CD1c-positive myeloid dendritic cell (primary cell): Measurements from ENCODE around the gene ENOX1.

Source experiments
- DNase-seq: peaks from one replicate; pipeline ENCODE4 v3.0.0-alpha.2; 2016; ENCODE audit errors: extremely low spot score

The ENOX1 gene

DNA sequence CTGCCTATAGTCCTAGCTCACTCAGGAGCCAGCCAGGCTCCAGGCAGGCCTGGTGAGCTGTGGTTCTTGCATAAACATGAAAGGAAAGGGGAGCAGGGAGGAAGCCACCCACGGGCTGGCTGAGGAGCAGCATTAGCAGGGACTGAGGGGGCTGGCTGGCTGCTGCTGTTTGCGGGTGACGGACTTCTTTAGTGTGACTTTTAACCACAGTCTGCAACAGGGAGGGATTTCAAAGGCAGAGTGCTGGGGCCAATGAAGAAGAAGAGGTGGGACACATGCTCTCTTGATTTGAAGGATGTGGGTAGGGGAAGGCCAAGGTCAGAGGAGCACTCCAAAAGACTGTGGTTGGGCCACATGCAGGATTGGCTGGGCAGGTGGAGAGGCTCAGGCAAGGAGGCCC, 540.4 kb downstream of the ENOX1 start:
- DNase-seq, result no peak

DNA sequence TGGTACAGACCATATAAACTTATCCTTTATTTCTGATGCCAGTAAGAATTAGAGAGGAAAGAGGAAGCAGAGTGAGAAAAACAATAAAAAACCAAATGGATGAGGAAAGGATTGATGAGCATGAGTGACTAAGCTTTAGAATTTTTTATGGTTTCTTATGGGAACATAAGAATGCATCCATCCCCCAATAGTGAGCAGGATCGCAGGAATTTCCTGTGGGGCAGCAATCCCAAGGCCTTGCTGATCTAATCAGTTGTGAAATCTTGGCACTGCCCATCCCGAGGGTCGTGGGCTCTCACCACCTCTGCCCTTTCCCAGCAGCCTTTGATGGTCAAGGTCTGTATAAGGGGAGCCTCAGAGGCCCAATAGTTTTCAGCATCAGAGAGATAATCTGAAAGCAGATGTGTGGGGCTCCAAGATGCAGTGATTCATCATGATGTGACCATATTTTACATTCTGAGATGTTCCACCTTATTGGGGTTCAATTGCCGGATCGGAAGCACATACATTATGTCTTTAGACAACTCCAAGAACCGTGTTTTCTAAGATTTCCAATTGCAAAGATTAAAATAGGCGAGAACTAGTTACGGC, 541.3 kb downstream of the ENOX1 start:
- no peak for DNase-seq

DNA sequence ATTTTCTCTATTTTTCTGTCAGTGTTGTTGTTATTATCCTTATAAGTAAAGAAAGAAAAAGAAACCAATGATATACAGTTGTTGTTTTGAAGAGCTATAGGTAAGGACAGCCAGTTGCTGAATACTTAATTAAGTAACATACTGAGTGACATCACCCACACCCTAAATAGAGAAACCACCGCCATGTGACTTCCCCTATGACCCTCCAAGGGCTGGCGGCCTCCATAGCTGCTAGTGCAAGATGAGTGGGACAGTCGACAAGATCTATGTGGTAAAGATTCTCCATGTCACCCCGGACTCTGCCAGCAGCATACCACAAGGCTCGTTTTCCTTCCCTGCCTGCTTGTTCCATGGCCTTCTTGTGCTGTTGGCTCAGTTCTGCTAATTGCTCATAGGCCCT, 542.3 kb downstream of the ENOX1 start:
- no peak for DNase-seq

DNA sequence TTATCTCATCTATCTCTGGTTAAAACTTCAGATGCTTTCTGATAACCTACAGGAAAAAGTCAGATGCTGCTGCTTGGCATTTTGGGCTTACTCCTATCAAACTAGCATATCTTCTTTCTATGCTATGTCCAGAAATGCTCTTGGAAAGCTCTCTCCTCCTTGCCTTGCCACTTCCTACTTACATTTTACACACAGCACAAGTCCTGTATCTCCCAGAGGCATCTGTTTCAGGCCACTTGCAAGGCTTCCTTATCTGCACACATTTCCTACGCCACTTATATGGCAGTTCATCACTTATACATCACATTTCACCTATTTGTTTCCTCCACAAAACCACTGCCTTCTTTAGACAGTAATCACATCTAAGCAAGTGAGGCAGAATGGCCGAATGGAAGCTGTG, 543.1 kb downstream of the ENOX1 start:
- no peak for DNase-seq

DNA sequence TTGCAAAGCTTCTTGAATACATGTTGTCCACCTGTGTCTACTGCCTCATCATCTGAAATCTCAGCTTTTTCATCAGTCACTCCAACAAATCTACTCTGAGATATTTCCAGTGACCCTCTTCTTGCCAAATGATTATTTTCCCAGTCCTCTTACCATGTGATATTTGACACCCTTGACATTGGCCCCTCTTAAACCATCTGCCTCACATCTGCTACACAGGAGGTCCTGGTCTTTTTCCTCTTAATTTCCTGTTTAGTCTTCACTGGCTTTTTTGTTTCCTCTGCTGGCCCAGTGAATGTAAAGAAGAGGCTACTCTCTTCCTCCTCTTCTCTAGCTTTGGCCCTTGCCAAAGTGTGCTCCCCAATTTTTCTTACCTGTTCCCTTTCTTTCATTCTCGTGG, 544.7 kb downstream of the ENOX1 start:
- DNase-seq, result no peak

DNA sequence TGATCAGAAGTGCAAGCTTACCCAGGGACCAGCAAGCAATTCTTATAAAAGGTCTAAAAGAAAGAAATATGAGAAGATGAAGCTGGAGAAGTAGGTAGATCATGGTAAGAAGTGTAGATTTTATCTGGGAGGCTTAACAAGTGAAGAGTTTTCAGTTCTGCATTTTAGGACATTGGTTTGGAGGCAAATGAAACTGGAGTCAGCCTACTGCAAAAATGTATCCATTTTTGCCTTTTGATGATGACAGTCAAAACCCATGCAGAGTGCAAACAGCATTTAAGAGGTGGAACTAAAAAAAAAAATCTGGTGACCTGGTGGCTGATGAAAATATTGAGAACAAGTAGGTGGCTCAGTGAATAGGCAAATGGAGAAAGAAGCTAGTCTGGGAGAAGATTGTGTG, 546.5 kb downstream of the ENOX1 start:
- peak; percentile 32 for DNase-seq

DNA sequence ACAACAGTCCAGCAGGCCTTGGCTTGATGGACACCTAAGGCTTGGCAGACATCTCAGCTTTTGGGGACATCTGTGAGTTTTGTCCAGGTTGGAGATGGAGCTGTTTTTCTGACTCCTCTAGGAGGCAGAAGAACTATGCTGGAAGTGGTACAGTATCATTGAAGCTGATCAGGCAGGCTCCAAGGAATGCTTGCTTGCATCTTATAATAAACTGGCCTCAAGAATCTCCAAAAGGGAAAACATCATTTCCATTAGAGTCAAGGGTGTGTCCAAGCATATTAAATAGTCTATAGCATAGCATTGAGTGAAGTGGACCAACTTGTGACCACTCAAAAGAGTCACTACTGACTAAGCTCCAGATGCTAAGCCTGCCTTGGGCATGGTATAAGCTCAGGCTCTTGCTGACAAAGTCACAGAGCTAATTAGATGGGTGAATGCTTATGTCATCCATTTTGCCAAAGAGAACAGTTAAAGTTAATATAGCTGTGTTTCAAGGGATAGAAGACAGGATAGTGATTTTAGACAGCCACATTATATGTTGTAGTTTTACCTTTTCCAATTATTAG, 547.4 kb downstream of the ENOX1 start:
- no peak for DNase-seq

DNA sequence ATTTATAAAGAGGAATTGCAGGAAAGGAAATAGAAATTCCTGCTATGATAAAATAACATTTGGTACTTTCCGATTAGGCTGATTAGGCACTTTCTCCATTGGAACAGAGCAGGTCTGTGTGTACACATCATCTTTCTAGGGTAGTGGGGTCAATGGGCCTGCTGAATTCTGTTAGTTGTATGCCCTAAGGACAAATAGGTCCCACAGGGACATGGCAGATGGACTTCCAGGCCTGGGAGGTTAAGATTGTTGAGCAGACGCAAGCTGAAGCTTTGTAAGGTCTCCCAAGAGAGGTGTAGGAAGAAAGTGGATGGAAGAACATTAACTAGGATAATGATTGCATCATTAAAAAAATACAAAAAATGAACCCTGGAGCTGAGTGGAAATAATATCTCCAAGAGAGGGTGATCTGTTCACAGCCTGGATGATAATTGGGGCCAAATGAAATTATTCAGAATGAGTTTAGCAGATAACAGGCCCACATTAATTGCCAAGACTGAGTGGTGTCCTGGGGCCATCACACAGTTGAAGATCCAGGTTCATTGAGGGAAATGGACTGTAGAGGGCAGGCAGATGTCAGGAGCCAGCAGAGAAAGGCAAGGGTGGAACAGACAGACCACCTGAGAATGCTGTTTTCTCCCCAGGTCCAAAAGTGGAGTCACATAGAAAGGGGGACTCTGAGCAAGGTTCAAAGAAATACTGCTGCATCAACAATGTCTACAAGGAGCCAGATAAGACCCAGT, 548.3 kb downstream of the ENOX1 start:
- DNase-seq, result no peak

DNA sequence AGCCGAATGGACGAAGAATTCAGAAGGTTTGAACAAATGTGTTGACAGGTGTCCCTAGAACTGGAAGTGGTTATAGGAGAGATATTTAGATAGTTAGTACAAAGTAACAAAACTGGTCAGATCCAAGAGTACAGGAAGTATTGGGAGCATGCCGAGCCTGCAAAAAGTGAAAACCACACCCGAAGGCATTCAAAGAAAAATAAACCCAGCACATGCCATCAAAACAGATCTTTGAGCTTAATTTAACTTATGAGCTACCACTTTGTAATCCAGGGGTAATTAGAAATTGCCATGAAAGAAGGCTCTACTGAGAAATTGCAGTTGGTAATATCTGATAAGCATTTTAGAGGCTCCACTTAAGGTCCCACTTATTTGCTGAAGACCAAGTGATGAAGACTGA, 549.2 kb downstream of the ENOX1 start:
- no peak for DNase-seq

DNA sequence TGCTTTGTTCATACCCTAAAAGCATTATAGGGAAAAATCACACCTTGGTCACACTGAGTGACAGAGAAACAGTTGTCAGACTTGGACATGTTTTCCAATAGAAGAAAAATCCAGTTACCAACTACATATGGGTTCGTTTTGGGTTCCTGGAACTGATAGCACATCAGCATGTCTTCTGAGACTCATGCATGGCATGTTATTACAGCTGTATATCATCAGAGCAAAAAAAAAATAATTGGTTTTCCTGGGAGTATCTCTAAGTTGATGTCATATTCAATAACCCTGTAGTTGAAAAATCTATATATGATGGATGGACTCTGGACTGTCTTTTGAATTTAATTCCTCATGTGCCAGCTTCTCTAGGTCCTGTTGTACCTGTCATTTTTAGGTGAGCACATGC, 551.7 kb downstream of the ENOX1 start:
- no peak for DNase-seq

DNA sequence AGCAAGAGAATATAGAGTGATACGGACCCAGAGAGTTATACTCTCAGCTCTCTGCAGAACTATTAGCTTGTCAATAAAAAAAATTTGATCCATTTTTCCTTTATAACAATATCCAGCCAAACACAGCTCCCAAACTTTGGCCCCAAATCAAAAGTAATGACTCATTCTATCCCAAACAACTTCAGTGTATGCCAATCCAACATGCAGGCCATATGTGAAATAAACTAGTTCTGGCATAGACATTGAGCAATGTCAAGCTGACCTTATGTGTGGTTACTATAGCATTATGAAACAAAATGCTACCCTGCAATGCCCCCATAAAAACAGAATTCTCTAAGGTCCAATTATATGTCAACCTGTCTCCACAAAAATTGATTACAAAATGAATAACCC, 553.9 kb downstream of the ENOX1 start:
- DNase-seq, result no peak

DNA sequence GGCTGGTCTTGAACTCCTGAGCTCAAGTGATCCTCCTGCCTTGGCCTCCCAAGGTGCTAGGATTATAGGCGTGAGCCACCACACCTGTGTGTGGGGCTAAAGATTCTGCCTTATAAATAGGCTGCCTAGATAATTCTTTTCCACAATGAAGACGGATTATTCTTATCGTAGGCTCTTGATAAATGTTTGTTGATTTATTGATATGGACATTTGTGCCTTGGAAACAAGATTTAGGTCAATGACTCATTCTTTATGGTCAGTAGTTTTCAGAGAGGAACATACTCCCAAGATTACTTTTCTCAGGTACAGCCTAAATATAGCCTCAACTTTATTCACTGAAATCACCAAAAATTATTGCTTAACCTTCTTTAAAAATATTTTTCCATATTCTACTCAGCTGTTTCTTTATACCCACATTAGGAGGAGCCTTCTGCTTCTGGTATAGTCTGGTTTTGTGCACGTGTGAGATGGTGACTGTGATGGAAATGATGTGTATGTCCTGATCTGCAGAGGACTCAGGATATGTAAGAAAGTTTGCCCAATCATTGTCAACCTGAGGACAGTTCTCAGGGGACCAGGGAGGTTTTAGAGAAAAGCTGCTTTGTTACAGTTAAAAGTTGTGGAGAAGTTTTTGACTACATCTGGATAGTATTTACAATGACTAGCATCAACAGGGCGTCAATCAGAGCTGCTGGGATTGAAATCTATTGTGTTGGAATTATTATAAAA, 554.5 kb downstream of the ENOX1 start:
- no peak for DNase-seq

DNA sequence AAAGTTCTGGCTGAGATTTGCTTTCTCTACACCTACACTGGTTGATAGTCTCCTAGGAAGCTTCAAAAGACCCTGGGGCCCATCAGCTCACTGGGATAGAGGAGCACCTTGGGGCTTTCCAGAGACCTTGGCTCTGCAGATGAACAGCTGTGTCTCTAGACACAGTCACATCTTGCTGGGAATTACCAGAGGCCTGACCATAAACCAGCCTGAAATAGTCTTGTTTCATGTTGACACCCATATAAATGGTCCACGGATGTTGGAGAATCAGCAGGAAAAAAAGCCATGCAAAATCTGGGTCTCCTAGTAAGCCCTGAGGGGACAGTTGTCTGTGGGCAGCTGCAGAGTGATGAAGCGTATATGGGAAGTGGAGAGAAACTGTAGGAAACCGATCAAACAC, 555.8 kb downstream of the ENOX1 start:
- no peak for DNase-seq

DNA sequence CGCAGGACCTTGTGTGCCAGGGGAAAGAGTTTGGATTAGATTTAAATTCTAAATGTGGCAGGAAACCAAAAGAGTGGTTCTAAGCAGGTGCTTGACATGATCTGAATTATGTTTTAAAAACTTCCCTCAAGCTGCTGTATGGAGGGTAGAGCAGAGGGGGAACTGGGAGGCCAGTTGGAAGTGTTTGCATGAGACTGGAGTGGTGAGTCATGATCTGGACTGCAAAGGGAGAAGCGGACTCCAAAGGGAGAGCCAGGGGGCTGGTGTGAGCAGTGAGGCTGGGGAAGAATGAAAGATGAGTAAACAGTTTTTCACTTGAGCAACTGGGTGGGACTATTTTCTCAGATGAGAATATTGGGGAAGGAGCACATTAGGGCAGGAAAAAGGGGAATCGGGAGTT, 557.3 kb downstream of the ENOX1 start:
- peak; percentile 51 for DNase-seq

DNA sequence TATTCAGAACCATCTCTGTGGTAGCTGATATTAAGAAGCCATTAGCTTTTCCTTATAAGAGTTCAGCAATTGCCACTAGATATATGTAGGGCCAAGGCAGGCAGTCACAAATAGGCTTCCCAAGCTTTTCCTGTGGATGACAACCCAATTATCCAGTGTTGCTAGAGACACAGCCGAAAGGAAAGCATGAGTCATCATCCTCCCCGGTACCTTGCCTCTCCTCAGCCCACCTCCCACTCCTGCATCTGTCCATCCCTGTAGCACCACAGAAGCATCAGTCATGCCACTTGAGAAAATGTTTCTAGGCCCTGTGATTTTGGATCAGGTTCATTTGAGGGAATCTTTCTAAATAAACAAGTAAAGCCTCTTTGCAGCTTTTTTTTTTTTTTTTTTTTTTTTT, 559.1 kb downstream of the ENOX1 start:
- no peak for DNase-seq

DNA sequence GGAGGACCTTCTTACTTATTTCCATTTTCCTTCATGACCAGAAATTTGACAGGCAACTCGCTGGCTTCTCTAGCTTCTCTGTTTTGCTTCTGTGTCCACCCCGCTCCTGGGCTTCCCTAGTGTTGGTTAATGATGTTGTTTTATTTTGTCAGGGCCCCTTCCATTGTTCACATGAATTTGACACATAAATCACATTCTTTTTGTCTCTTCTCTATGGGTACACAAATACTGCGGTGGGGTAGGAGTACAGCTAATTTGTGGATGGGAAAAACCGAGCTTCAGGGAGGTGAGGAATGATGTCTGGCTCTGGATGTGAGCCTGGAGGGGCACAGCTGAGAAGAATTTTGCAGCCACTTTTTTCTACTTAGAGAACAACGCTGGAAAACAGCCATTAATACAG, 563.6 kb downstream of the ENOX1 start:
- no peak for DNase-seq

DNA sequence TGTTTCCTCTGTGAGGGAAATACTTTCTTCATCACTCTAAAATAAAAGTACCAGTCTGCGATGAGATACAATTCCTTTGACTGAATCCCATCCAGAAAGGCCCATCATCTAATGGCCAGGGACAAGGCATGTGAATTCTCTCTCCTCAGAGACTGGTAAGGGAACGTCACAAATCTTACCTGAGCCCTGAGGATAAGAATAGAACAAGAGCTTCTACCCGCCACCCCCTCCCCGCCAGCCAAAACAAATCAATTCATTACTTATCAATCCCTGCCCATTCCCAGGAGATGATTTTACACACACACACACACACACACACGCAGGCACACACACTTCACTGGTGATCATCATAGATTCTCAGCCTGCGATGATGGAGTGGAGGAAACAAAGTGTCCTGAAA, 564.7 kb downstream of the ENOX1 start:
- no peak for DNase-seq

DNA sequence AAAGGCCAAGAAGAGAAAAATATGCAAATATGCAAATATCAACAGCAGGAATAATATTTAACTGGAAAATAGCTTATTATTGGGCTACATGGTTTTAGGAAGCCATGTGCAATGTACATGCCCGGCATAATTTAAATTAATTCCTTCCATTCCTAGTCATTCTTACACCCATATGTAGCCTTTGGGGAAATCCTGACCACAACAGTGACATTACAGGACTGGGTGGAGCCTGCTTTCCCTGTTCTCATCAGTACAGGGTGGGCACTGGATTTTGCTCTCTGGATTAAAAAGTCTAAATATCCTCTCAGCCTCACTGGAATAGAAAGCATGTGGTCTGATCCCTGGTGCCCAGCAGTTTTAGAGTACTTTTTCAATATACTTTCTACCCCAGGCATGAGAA, 565.2 kb downstream of the ENOX1 start:
- DNase-seq, result no peak

DNA sequence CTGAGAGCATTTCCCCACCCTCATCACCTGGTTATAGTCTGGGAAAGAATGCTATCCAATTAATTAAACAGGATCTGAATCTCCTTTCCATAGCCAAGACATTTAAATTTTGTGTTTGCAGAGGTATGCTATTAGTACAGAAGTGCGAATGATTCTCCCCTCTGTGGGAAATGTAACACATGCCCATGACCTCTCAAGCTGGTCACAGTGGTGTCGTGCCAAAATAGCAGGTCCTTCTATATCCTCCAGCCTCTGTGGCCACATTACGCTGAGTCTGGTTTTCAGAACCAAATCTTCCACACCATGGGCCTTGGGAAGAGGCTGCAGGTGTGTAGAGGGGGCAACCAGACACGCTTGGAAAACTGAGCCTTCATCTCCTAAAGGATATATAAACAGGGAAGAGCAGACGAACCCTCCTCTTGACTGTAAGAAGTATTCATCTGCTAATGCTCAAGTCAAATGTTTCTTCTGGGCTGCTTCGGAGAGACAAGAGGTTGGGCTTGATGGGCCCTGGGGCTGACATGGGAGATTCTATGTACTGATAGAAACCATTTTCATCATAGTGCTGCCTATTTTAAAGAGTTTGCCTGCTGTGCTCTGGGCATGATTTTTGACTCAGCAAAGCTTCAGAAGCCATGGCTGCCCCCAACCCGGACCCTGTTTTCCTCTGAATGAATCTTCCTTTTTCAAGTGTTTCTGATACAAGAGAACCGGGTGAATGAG, 565.7 kb downstream of the ENOX1 start:
- DNase-seq, result no peak

DNA sequence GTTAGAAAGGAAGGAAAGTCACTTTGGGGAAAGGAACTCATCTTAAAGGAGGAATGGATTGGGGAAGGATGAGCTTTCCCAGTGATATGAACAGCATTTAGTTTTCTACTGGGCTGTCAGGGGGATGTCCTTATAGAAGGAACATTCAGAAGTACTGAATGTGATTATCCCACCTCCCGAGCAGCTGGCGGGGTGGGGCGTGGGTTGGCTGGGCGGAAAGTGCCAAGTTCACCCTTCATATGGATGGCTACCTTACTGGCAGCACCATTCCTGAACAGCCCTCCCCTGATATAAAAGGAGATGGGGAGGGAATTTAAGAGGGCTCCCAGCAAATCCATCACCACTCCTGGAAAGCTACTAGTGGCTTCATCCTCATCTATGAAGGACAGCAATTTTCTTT, 572.6 kb downstream of the ENOX1 start:
- no peak for DNase-seq

DNA sequence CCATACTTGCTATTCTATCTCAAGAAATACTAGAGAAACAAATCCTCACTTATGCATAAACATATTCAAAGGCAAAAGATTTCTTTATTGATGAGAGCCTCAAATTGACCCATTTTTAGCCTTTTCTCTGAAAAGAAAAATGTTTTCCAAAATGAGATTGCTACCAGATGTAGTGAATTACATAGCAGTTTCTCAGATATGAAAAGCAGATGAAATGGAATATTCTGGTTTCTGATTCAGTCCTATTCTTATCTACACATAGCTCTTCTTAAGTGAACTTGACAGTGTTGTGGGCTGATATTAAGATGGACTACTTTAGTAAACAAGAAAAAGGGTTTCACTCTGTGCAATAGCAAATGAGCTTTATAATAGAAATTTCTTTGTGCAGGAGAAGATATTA, 579.9 kb downstream of the ENOX1 start:
- no peak for DNase-seq

DNA sequence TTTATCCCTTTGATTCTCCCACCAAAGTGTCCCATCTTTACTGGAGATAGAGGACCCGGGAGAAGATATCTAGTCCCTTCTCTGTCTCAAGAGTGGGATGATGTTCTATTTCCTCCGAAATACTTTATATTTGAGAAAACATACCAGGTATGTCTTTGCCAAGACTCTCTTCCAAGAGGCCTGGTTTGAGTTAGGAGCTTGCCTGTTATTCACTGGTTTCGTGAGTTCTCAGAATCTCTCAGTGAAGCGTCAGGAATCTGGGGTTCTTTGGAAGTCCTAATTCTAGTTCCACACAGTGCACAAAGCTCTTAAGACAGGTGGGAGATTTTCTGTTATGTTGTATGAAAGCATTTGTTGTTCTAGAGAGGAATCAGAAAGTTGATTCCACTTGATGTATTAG, 581.4 kb downstream of the ENOX1 start:
- DNase-seq, result no peak
